Stimulated activated CD4-positive, alpha-beta T cell treated with anti-CD3 and anti-CD28 coated beads, Interleukin-15, amount 100 ng/mL, for 48 hours (primary cell): Measurements from ENCODE around the gene CAMKMT.
"Not testable (repeated sequence)": the region's sequence is repeated elsewhere in the genome, so short reads cannot be mapped to it uniquely, and the experiment has no call there.

Experiments
- DNase-seq, 2 donors: peaks; one replicate each; pipeline ENCODE4 v3.0.0-alpha.2; 2020; ENCODE audit warnings: low read depth in 2 of 2

The CAMKMT gene

GRCh38 chr2:44505664-44506063 is 143.9 kb downstream of the CAMKMT start:
- not testable (repeated sequence) for DNase-seq

- DNase-seq, result no peak
Measured at GRCh38 chr2:44510246-44510645, 148.5 kb downstream of the CAMKMT start.

GRCh38 chr2:44515416-44515815 is 153.7 kb downstream of the CAMKMT start:
- no peak for DNase-seq

DNA sequence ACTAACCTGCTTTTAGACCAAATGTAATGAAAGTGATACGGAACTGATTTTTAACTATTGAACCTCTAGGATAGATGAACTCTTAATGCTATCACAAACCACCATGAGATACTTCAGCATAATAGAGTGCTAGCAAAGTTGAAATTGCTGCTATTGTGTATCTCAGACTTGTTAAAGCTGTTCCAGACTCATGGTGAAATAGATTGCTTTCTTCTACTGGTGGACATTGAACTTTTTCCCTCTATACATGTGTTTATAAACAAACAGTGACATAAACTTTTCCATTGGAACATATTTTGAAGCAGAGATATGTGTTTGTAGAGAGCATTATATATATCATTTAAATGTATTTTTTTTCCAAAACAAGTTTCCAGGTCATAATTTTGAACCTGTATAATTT is 157.3 kb downstream of the CAMKMT start:
- no peak for DNase-seq

GRCh38 chr2:44522846-44523245 is 161.1 kb downstream of the CAMKMT start:
- no peak for DNase-seq

DNA sequence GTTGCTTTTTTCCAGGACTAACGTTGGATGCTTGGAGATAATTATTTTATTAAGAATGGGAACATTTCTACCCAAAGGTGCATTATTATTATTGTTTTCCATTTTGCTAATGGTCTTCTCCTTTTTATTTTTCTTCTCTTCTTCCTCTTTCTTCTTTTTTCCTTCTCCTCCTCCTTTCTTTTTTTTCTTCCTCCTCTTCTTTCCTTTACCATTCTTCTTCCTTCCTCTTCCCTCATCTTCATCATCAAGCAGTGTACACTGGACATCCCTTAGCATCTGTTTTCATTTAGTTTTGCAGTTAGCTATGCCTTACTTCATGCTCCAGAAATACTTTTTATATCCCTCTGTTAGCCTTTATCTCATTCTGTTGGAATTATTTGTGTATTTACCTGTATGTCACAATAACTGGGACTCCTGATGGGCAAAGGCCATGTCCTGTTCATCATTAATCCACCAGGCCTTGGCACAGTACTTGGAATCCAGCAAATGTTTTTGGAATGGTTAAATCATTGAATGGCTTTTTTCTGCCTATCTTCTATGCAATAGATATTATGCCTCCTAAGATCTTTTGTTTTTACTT is 162.7 kb downstream of the CAMKMT start:
- DNase-seq, result no peak

- DNase-seq, result no peak
Measured at GRCh38 chr2:44526352-44526751, 164.6 kb downstream of the CAMKMT start.

- DNase-seq, result no peak
Measured at GRCh38 chr2:44528595-44528994, 166.8 kb downstream of the CAMKMT start.

GRCh38 chr2:44529448-44529847 is 167.7 kb downstream of the CAMKMT start:
- no peak for DNase-seq

DNA sequence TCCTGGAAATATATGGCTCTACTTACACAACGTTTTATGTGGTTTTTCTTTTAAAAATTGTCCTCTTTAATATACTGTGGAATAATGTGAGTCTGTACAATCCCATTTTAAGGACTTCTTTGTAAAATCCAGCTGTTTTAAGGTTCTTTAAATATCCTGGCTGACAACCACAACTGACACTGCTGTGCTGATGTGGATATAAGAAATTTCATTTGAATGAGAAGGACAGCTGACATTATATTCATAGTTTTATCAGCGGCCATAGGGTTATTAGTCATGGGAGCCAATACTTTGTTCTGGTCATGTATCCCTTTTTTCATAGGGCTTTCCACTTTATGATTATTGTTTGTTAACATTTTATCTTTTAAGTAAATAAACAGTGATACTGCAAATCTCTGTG is 169.5 kb downstream of the CAMKMT start:
- DNase-seq, result no peak

DNA sequence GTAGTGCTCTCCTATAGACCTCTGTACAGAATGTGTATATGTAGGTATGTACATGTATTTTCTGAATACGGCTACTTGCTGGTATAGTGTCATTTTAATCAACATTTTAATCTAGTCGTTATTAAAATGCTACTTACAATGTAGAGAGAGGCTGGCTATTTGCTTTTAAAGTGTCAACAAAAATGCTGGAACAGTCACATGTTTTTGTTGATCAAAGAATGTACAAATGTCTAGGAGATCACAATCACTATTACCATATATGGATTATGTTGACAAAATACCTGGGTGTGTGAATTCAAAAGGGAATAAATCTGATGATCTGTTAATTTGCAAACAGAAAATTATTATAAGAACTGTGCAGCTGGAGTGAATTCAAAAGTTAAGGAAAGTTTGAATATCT is 170.3 kb downstream of the CAMKMT start:
- DNase-seq, result no peak

DNA sequence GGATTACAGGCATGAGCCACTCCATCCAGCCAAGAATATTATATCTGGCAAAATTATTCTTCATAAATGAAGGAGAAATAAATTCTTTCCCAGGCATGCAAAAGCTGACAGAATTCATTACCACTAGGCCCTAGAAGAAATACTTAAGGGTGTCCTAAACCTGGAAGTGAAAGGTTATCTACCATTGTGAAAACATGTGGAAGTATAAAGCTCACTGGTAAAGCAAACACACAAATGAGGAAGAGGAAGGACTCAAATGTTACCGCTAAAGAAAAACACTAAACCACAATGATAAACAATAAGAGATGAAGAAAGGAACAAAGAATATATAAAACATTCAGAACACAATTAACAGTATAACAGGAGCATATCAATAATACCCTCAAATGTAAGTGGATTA is 171.8 kb downstream of the CAMKMT start:
- no peak for DNase-seq

DNA sequence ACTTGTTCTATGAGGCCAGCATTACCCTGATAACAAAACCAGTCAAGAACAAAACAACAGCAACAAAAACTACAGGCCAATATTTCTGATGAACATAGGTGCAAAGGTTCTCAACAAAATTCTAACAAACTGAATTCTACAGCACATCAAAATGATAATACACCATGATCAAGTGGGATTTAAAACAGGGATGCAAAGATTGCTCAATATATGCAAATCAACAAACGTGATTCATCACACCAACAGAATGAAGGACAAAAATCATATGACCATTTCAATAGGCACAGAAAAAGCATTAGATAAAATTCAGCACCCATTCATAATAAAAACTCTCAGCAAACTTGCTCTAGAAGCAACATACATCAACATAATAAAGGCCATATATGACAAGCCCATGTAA is 173.6 kb downstream of the CAMKMT start:
- DNase-seq, result no peak

GRCh38 chr2:44537264-44537663 is 175.5 kb downstream of the CAMKMT start:
- no peak for DNase-seq

GRCh38 chr2:44542520-44542919 is 180.8 kb downstream of the CAMKMT start:
- no peak for DNase-seq

DNA sequence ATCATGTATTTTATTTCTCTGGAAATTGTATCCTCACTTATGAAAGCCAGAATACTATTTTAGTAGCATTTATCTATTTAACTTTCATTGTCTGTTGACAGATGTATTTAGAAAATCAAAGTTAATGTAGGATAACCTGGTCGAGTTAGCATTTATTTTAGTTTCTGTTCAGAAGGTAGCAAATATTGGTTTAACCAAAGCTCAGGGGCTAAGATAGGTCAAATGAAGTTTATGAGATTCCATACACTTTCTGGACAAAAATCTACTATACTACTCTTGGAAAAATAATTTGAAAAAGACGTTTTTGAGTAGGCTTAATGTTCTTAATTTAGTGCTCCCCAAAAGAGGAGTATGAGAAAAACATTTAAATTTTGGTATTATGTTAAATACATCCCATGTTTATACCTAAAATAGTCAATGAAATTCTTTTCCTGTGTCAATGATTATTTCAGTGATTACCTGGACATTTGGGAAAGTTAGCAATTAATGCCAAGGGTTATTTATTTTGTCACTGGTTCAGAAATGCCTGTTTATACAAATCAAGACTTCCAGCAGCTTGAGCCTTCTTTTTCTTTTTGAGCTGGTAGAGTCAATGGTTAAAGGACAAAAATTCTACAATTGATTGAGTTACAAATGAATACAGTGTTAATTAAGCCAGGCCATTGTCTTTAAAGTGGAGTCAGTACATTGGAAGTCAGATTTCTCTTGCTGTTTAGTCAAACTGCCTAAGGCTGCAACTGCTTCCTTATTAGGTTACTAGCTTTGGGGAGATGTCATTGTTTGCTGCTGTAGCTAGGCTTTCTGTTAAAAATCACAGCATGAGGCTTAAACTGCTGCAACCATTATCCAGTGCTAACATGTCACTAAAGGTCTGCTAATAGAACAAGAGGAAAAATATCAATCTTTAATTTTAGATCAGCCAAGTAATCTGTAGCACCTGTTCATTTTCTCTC is 182.3 kb downstream of the CAMKMT start:
- no peak for DNase-seq

- DNase-seq, result no peak
Measured at GRCh38 chr2:44545005-44545404, 183.3 kb downstream of the CAMKMT start.

GRCh38 chr2:44546459-44547127 is 184.8 kb downstream of the CAMKMT start:
- DNase-seq, result no peak

DNA sequence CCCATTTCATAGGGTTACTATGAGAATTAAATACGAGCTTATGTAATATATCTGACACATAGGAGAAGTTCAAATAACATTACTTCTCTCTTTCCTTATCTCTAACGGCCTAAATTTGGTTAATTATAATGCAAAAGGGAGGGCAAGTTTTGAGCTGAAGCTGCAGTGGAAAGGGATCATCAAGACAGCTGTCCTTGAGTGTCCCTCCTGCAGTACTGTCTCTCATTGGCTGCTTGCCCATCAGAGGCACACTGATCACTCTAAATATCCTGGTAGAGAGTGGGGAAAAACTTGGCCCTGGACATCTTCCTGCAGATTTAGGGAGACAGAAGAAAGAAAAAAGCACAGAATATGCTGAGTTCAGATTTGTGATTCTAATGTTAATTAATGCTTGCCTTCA is 186.0 kb downstream of the CAMKMT start:
- no peak for DNase-seq

GRCh38 chr2:44548221-44549098 is 186.7 kb downstream of the CAMKMT start:
- DNase-seq, result no peak

- DNase-seq, result no peak
Measured at GRCh38 chr2:44549099-44549471, 187.3 kb downstream of the CAMKMT start.

- no peak for DNase-seq
Measured at GRCh38 chr2:44549856-44550255, 188.1 kb downstream of the CAMKMT start.
